ENCODE data around the gene RANBP3. TPM values are rescaled to one million over a fixed set of nuclear protein-coding genes. Genes with fewer than 3 reads are reported as not detected.

RANBP3 gene
- total RNA-seq, 2 experiments from 2014 or later, result 74.3 to 90.2 TPM

DNA sequence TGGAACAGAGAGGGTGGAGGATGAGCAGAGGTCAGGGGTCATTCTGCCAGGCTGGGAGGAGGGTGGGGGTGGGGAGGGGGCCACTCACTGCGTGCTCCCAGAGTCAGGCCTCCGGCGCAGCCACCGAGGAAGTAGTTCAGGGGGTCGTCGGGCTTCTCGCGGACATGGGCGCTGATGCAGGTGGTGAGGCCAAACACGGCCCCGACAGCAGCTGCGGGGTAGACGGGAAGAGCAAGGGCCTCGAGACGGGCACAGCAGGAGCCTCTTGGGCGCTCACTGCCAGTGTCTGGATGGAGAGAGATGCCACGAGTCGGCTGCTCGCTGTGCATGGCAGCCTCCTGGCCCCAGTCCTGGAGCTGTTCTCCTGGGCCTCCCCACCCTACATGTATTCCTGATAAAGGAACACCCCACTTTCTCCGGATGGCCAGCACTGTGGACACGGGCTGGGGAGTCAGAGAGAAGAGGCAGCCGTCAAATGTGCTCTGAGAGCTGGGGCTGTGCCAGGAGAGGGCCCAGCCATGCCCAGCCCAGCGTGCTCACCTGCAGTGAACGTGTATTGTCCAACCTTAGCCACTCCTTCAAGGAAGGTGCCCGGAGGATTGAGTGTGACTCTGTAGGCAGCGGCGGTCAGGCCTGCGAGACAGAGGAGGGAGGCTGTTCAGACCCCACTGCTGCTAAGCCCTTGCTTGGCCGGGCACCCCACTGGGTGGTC lies 81.4 kb downstream of the RANBP3 start:
- Histone ChIP-seq H3K4me2 (ENCODE audit: low read length) (no peak overlapping the region), H3K36me3 (ENCODE audit: insufficient read depth, low read length) (peaks cover 45% of the 10 kb centered on the region), H3K27ac (ENCODE audit: low read depth, low read length, poor library complexity, severe bottlenecking) (no peak overlapping the region), H3K79me2 (ENCODE audit: insufficient read depth, low read depth, low read length) (peaks cover 28% of the 10 kb centered on the region), H3K4me1 (ENCODE audit: insufficient read depth, low read length, poor library complexity, severe bottlenecking) (peaks cover 5% of the 10 kb centered on the region), H3K4me3 (ENCODE audit: low read depth, low read length, poor library complexity, severe bottlenecking) (no peak overlapping the region), H3K9me2 (ENCODE audit: insufficient read depth, low read length) (no peaks in the 10 kb centered on the region), H4K20me1 (ENCODE audit: insufficient read depth, low read length) (no peaks in the 10 kb centered on the region), H3K9me3 (ENCODE audit: low read length) (no peaks in the 10 kb centered on the region), H2AFZ (ENCODE audit: low read length) (no peak overlapping the region)
- TF ChIP-seq, protein P1, sequence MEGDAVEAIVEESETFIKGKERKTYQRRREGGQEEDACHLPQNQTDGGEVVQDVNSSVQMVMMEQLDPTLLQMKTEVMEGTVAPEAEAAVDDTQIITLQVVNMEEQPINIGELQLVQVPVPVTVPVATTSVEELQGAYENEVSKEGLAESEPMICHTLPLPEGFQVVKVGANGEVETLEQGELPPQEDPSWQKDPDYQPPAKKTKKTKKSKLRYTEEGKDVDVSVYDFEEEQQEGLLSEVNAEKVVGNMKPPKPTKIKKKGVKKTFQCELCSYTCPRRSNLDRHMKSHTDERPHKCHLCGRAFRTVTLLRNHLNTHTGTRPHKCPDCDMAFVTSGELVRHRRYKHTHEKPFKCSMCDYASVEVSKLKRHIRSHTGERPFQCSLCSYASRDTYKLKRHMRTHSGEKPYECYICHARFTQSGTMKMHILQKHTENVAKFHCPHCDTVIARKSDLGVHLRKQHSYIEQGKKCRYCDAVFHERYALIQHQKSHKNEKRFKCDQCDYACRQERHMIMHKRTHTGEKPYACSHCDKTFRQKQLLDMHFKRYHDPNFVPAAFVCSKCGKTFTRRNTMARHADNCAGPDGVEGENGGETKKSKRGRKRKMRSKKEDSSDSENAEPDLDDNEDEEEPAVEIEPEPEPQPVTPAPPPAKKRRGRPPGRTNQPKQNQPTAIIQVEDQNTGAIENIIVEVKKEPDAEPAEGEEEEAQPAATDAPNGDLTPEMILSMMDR (conservative IDR thresholded peaks at IDR 0.05; ENCODE audit: low read length), result no peak
- TF ChIP-seq EZH2phosphoT487 (IDR thresholded peaks at IDR 0.05; ENCODE audit: borderline replicate concordance, low read depth, low read length), result no peak
- no peak for DNase-seq (ENCODE audit: low spot score)
- POLR2A ChIA-PET, result no interaction called here
- intact Hi-C loops (cut with micrococcal nuclease; ENCODE audit: unreplicated experiment), result no loop called here
- CTCF ChIA-PET (ENCODE audit: unreplicated experiment), result interaction anchor here (0.5 kb wide), 1 partner anchor 494 kb away, joined by 6 read pairs; no protein-coding TSS in a partner anchor
- no TSS peak for BruUV-seq (replicated peaks)

- DNase-seq (ENCODE audit: low spot score), result no peak
- TF ChIP-seq EZH2phosphoT487 (IDR thresholded peaks at IDR 0.05; ENCODE audit: borderline replicate concordance, low read depth, low read length), result no peak
- TF ChIP-seq, protein P1 (conservative IDR thresholded peaks at IDR 0.05; ENCODE audit: low read length), result no peak
These were observed 82.0 kb downstream of the RANBP3 start for GRCh38 chr19:5895890-5896289.

GRCh38 chr19:5895409-5895808 lies 82.5 kb downstream of the RANBP3 start:
- Histone ChIP-seq H2AFZ (ENCODE audit: low read length) (no peak overlapping the region), H3K9me2 (ENCODE audit: insufficient read depth, low read length) (no peaks in the 10 kb centered on the region), H3K4me1 (ENCODE audit: insufficient read depth, low read length, poor library complexity, severe bottlenecking) (no peaks in the 10 kb centered on the region), H3K4me2 (ENCODE audit: low read length) (no peak overlapping the region), H3K4me3 (ENCODE audit: low read depth, low read length, poor library complexity, severe bottlenecking) (no peak overlapping the region), H3K27ac (ENCODE audit: low read depth, low read length, poor library complexity, severe bottlenecking) (no peak overlapping the region), H3K9me3 (ENCODE audit: low read length) (no peaks in the 10 kb centered on the region), H3K79me2 (ENCODE audit: insufficient read depth, low read depth, low read length) (peaks cover 17% of the 10 kb centered on the region), H3K36me3 (ENCODE audit: insufficient read depth, low read length) (peaks cover 35% of the 10 kb centered on the region), H4K20me1 (ENCODE audit: insufficient read depth, low read length) (no peaks in the 10 kb centered on the region)
- no TSS peak for BruUV-seq (replicated peaks)
- intact Hi-C loops (cut with micrococcal nuclease; ENCODE audit: unreplicated experiment), result no loop called here
- no peak for DNase-seq (ENCODE audit: low spot score)
- ChIA-PET POLR2A (no interaction called here), CTCF (ENCODE audit: unreplicated experiment) (no interaction called here)
- TF ChIP-seq EZH2phosphoT487 (IDR thresholded peaks at IDR 0.05; ENCODE audit: borderline replicate concordance, low read depth, low read length), result no peak
- TF ChIP-seq, protein P1 (conservative IDR thresholded peaks at IDR 0.05; ENCODE audit: low read length), result no peak

More at GRCh38 chr19:5895890-5896289, 82.0 kb downstream of the RANBP3 start:
- Histone ChIP-seq H3K36me3 (ENCODE audit: insufficient read depth, low read length) (peaks cover 38% of the 10 kb centered on the region), H4K20me1 (ENCODE audit: insufficient read depth, low read length) (no peaks in the 10 kb centered on the region), H3K9me3 (ENCODE audit: low read length) (no peaks in the 10 kb centered on the region), H2AFZ (ENCODE audit: low read length) (no peak overlapping the region), H3K4me2 (ENCODE audit: low read length) (no peak overlapping the region), H3K4me3 (ENCODE audit: low read depth, low read length, poor library complexity, severe bottlenecking) (no peak overlapping the region), H3K4me1 (ENCODE audit: insufficient read depth, low read length, poor library complexity, severe bottlenecking) (no peaks in the 10 kb centered on the region), H3K79me2 (ENCODE audit: insufficient read depth, low read depth, low read length) (peaks cover 21% of the 10 kb centered on the region), H3K27ac (ENCODE audit: low read depth, low read length, poor library complexity, severe bottlenecking) (no peak overlapping the region), H3K9me2 (ENCODE audit: insufficient read depth, low read length) (no peaks in the 10 kb centered on the region)
- intact Hi-C loops (cut with micrococcal nuclease; ENCODE audit: unreplicated experiment), result no loop called here
- no TSS peak for BruUV-seq (replicated peaks)
- CTCF ChIA-PET (ENCODE audit: unreplicated experiment), result interaction anchor here (0.5 kb wide), 1 partner anchor 493 kb away, joined by 6 read pairs; no protein-coding TSS in a partner anchor
- POLR2A ChIA-PET, result no interaction called here
